ENCODE measurements around the gene B9D1.

Gene B9D1

GRCh38 chr17:19388791-19389785 lies 26.6 kb upstream of the B9D1 start:
- no peak overlapping the region for H2AFZ ChIP-seq (ENCODE audit: low read depth, low read length)
- H3K9ac ChIP-seq (ENCODE audit: low read length) = no peak overlapping the region
- H3K4me2 ChIP-seq (ENCODE audit: low read length) = no peak overlapping the region
- no peak overlapping the region for H3K4me3 ChIP-seq (ENCODE audit: low read length)
- H3K36me3 ChIP-seq (replicated peaks; ENCODE audit: low read depth, low read length) = no peaks in the 10 kb centered on the region
- no peaks in the 10 kb centered on the region for H3K27me3 ChIP-seq (ENCODE audit: low read depth, low read length)
- H3K9me3 ChIP-seq (ENCODE audit: insufficient read depth, low read length) = no peaks in the 10 kb centered on the region
- TF ChIP-seq EZH2phosphoT487 (IDR thresholded peaks at IDR 0.05; ENCODE audit: low read depth) = no peak
- TF ChIP-seq CTCF (IDR thresholded peaks at IDR 0.05; ENCODE audit: low read depth, low read length) = no peak
- H4K20me1 ChIP-seq (ENCODE audit: insufficient read depth, low read length) = no peaks in the 10 kb centered on the region
- no peak overlapping the region for H3K27ac ChIP-seq (ENCODE audit: low read length)
- H3K79me2 ChIP-seq (ENCODE audit: low read length) = no peaks in the 10 kb centered on the region
- H3K4me1 ChIP-seq (ENCODE audit: low read length) = no peaks in the 10 kb centered on the region

GRCh38 chr17:19387921-19388521 lies 25.5 kb upstream of the B9D1 start:
- Histone ChIP-seq H3K9me3 (ENCODE audit: insufficient read depth, low read length) (no peaks in the 10 kb centered on the region), H3K4me2 (ENCODE audit: low read length) (no peak overlapping the region), H3K36me3 (replicated peaks; ENCODE audit: low read depth, low read length) (no peaks in the 10 kb centered on the region), H3K27ac (ENCODE audit: low read length) (no peak overlapping the region), H3K27me3 (ENCODE audit: low read depth, low read length) (no peaks in the 10 kb centered on the region), H2AFZ (ENCODE audit: low read depth, low read length) (no peak overlapping the region), H3K79me2 (ENCODE audit: low read length) (no peaks in the 10 kb centered on the region), H4K20me1 (ENCODE audit: insufficient read depth, low read length) (no peaks in the 10 kb centered on the region), H3K9ac (ENCODE audit: low read length) (no peak overlapping the region), H3K4me1 (ENCODE audit: low read length) (no peaks in the 10 kb centered on the region), H3K4me3 (ENCODE audit: low read length) (no peak overlapping the region)
- TF ChIP-seq EZH2phosphoT487 (IDR thresholded peaks at IDR 0.05; ENCODE audit: low read depth) (no peak), CTCF (IDR thresholded peaks at IDR 0.05; ENCODE audit: low read depth, low read length) (no peak)

- no peak within 1 kb of the TSS for H2AFZ ChIP-seq (ENCODE audit: low read depth, low read length)
- no peaks in the 10 kb centered on the region for H3K9me3 ChIP-seq (ENCODE audit: insufficient read depth, low read length)
- no peak within 1 kb of the TSS for H3K9ac ChIP-seq (ENCODE audit: low read length)
- TF ChIP-seq EZH2phosphoT487 (IDR thresholded peaks at IDR 0.05; ENCODE audit: low read depth) (no peak), CTCF (IDR thresholded peaks at IDR 0.05; ENCODE audit: low read depth, low read length) (no peak)
- no peaks in the 10 kb centered on the region for H3K4me1 ChIP-seq (ENCODE audit: low read length)
- H3K4me2 ChIP-seq (ENCODE audit: low read length) = no peak within 1 kb of the TSS
- no peak within 1 kb of the TSS for H3K4me3 ChIP-seq (ENCODE audit: low read length)
- H4K20me1 ChIP-seq (ENCODE audit: insufficient read depth, low read length) = no peaks in the 10 kb centered on the region
- H3K27me3 ChIP-seq (ENCODE audit: low read depth, low read length) = no peaks in the 10 kb centered on the region
- H3K27ac ChIP-seq (ENCODE audit: low read length) = no peak within 1 kb of the TSS
- no peaks in the 10 kb centered on the region for H3K79me2 ChIP-seq (ENCODE audit: low read length)
- no peaks in the 10 kb centered on the region for H3K36me3 ChIP-seq (replicated peaks; ENCODE audit: low read depth, low read length)
Measured at GRCh38 chr17:19386974-19387920, 24.7 kb upstream of the B9D1 start, which contains the start of gene MFAP4. MFAP4 (minus strand) TSS chr17:19387190; CDS start chr17:19387155, 35 bp downstream.

Measured in OCI-LY3 (cell line).